Mucosa of descending colon (tissue), 3 donors: ENCODE measurements around the gene HDAC11. TPM values are rescaled to one million over a fixed set of nuclear protein-coding genes. Genes with fewer than 3 reads are reported as not detected.

ENCODE experiments used
- ATAC-seq: fragments of 200-7000 bp; cut with Tn5 transposase; one replicate; pipeline ENCODE4 v1.9.1; 2020; ENCODE audit warnings: mild to moderate bottlenecking, moderate library complexity
- DNase-seq, 3 donors: peaks; one replicate each; pipeline ENCODE4 v3.0.0-alpha.2; 2020
- H3K36me3 ChIP-seq: fragments of 200-600 bp; one replicate; pipeline ENCODE4 v1.8.0; 2021; ENCODE audit warnings: low read depth, mild to moderate bottlenecking
- H3K4me1 ChIP-seq: fragments of 200-600 bp; one replicate; pipeline ENCODE4 v1.8.0; 2021; ENCODE audit warnings: low read depth, mild to moderate bottlenecking
- H3K4me3 ChIP-seq: fragments of 200-600 bp; one replicate; pipeline ENCODE4 v1.8.0; 2021; ENCODE audit warnings: mild to moderate bottlenecking
- H3K9me3 ChIP-seq: fragments of 200-600 bp; one replicate; pipeline ENCODE4 v1.8.0; 2021; ENCODE audit warnings: mild to moderate bottlenecking
- CTCF ChIP-seq: fragments of 200-600 bp; IDR thresholded peaks from one replicate; pipeline ENCODE4 v1.8.0; 2022; ENCODE audit warnings: antibody characterized with exemption, mild to moderate bottlenecking
- intact Hi-C, 2 donors: fragments of 100-400 bp; cut with DNase I in 1 of 2; cut with micrococcal nuclease in 1 of 2; formaldehyde crosslinking; loops; one replicate each; pipeline versions ENCODE4 v1.11.0 to v1.11.1; 2022; cut with DNase I, micrococcal nuclease
- total RNA-seq, 3 donors: library from RNA; stranded (reverse); fragmentation: NEBNext Ultra II Directional in 2 of 3; extraction: Animal tissue kit (Norgen Biotek cat#: 25700) in 2 of 3; gene quantifications; one replicate each; pipeline versions ENCODE4 v1.2.1 to v1.2.4, GENCODE V29; 2021 to 2023
- donor health status: DM: no; HTN: no; CAD: no; lungs with moderate emphysema.
- donor health status: DM: no; HTN: no; CAD: no.
- donor health status: DM: no; HTN: yes; CAD: no.

The HDAC11 gene
- total RNA-seq, 3 donors from 2014 or later: 23.0 to 28.7 (median 25.3) TPM

GRCh38 chr3:13487403-13487802, 7.3 kb downstream of the HDAC11 start:
- no peaks in the 10 kb centered on the region for H3K9me3 ChIP-seq
- ATAC-seq: no peak
- H3K4me3 ChIP-seq: no peak overlapping the region
- H3K4me1 ChIP-seq: peaks cover 12% of the 10 kb centered on the region
- intact Hi-C loops: no loop called here
- H3K36me3 ChIP-seq: no peaks in the 10 kb centered on the region
- TF ChIP-seq CTCF: no peak
- peak in 2 of 3 donors; percentile 17 to 21 for DNase-seq

GRCh38 chr3:13491206-13491974, 11.3 kb downstream of the HDAC11 start:
- H3K36me3 ChIP-seq: no peaks in the 10 kb centered on the region
- H3K9me3 ChIP-seq: no peaks in the 10 kb centered on the region
- DNase-seq (peak in 1 of 3 donors; percentile 28), ATAC-seq (no peak)
- H3K4me1 ChIP-seq: no peaks in the 10 kb centered on the region
- no peak for TF ChIP-seq CTCF
- intact Hi-C loops: no loop called here
- H3K4me3 ChIP-seq: no peak overlapping the region

- DNase-seq (peak in 1 of 3 donors; percentile 20), ATAC-seq (no peak)
- intact Hi-C loops: no loop called here
- H3K36me3 ChIP-seq: no peaks in the 10 kb centered on the region
- no peak for TF ChIP-seq CTCF
- no peak overlapping the region for H3K4me3 ChIP-seq
- H3K4me1 ChIP-seq: no peaks in the 10 kb centered on the region
- H3K9me3 ChIP-seq: no peaks in the 10 kb centered on the region
Measured at GRCh38 chr3:13492048-13492447, 11.9 kb downstream of the HDAC11 start.

GRCh38 chr3:13492976-13493866, 13.1 kb downstream of the HDAC11 start:
- Histone ChIP-seq H3K4me3 (no peak overlapping the region), H3K9me3 (no peaks in the 10 kb centered on the region), H3K4me1 (no peaks in the 10 kb centered on the region), H3K36me3 (no peaks in the 10 kb centered on the region)
- ATAC-seq (no peak), DNase-seq (peak in 2 of 3 donors; percentile 12 to 15)
- intact Hi-C loops: no loop called here
- TF ChIP-seq CTCF: no peak

- Histone ChIP-seq H3K4me3 (no peak overlapping the region), H3K36me3 (no peaks in the 10 kb centered on the region), H3K9me3 (no peaks in the 10 kb centered on the region), H3K4me1 (no peaks in the 10 kb centered on the region)
- intact Hi-C loops: no loop called here
- ATAC-seq: no peak
- no peak for TF ChIP-seq CTCF
- peak in 1 of 3 donors; percentile 23 for DNase-seq
Measured at GRCh38 chr3:13493867-13494441, 13.8 kb downstream of the HDAC11 start.
